ENCODE results near the gene FPGT.

GRCh38 chr1:74246315-74246714 is 48.3 kb downstream of the FPGT start:
- TF ChIP-seq, protein P1, sequence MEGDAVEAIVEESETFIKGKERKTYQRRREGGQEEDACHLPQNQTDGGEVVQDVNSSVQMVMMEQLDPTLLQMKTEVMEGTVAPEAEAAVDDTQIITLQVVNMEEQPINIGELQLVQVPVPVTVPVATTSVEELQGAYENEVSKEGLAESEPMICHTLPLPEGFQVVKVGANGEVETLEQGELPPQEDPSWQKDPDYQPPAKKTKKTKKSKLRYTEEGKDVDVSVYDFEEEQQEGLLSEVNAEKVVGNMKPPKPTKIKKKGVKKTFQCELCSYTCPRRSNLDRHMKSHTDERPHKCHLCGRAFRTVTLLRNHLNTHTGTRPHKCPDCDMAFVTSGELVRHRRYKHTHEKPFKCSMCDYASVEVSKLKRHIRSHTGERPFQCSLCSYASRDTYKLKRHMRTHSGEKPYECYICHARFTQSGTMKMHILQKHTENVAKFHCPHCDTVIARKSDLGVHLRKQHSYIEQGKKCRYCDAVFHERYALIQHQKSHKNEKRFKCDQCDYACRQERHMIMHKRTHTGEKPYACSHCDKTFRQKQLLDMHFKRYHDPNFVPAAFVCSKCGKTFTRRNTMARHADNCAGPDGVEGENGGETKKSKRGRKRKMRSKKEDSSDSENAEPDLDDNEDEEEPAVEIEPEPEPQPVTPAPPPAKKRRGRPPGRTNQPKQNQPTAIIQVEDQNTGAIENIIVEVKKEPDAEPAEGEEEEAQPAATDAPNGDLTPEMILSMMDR (conservative IDR thresholded peaks at IDR 0.05; ENCODE audit: low read length): no peak
- TF ChIP-seq EZH2phosphoT487 (IDR thresholded peaks at IDR 0.05; ENCODE audit: borderline replicate concordance): no peak

All from Loucy (cell line).